Neural progenitor cell (in vitro differentiated cells): Measurements from ENCODE around the gene ACAN. TPM values are rescaled to one million over a fixed set of nuclear protein-coding genes. Genes with fewer than 3 reads are reported as not detected.

Experiments used
- DNase-seq: peaks from one replicate; pipeline ENCODE4 v3.0.0-alpha.2; 2016; ENCODE audit warnings: low spot score
- H2AFZ ChIP-seq: fragments of 200-600 bp; sonication (generic); replicated peaks from 2 replicates; pipeline ENCODE4 v1.6.1; 2016; ENCODE audit warnings: antibody characterized with exemption
- H3F3A ChIP-seq: fragments of 200-600 bp; sonication (generic); 2 replicates; pipeline ENCODE4 v1.6.1; 2016; ENCODE audit warnings: antibody characterized with exemption, low read depth
- H3K27ac ChIP-seq: fragments of 200-600 bp; sonication (generic); 2 replicates; pipeline ENCODE4 v1.5.1; 2016; ENCODE audit warnings: mild to moderate bottlenecking
- H3K27me3 ChIP-seq: fragments of 200-600 bp; sonication (generic); 2 replicates; pipeline ENCODE4 v1.6.1; 2016; ENCODE audit warnings: mild to moderate bottlenecking, moderate library complexity
- H3K36me3 ChIP-seq: fragments of 200-600 bp; sonication (generic); 2 replicates; pipeline ENCODE4 v1.5.1; 2016
- H3K4me1 ChIP-seq: fragments of 200-600 bp; sonication (generic); 2 replicates; pipeline ENCODE4 v1.6.1; 2016; ENCODE audit warnings: mixed run types
- H3K4me2 ChIP-seq: fragments of 200-600 bp; sonication (generic); 2 replicates; pipeline ENCODE4 v1.6.1; 2016
- H3K4me3 ChIP-seq: fragments of 200-600 bp; sonication (generic); 2 replicates; pipeline ENCODE4 v1.5.1; 2016
- H3K79me2 ChIP-seq: fragments of 200-600 bp; sonication (generic); 2 replicates; pipeline ENCODE4 v1.6.1; 2016; ENCODE audit warnings: low read depth
- H3K9ac ChIP-seq: fragments of 200-600 bp; sonication (generic); 2 replicates; pipeline ENCODE4 v1.6.1; 2016
- H3K9me3 ChIP-seq: fragments of 200-600 bp; sonication (generic); 2 replicates; pipeline ENCODE4 v1.5.1; 2016; ENCODE audit warnings: low read depth
- H4K20me1 ChIP-seq: fragments of 200-600 bp; sonication (generic); 2 replicates; pipeline ENCODE4 v1.6.1; 2016; ENCODE audit warnings: low read depth
- H3K27ac Mint-ChIP-seq: 3 replicates; pipeline ENCODE4 v1.8.0; 2021; ENCODE audit warnings: mixed read lengths
- H3K27me3 Mint-ChIP-seq: 2 replicates; pipeline ENCODE4 v1.8.0; 2022; ENCODE audit warnings: low read depth, mild to moderate bottlenecking, inconsistent platforms, moderate library complexity, mixed read lengths; ENCODE audit not compliant: insufficient read depth
- H3K36me3 Mint-ChIP-seq: 3 replicates; pipeline ENCODE4 v1.8.0; 2021; ENCODE audit warnings: mixed read lengths
- H3K4me1 Mint-ChIP-seq: 3 replicates; pipeline ENCODE4 v1.8.0; 2021; ENCODE audit warnings: mixed read lengths
- H3K4me3 Mint-ChIP-seq: 3 replicates; pipeline ENCODE4 v1.8.0; 2021; ENCODE audit warnings: mild to moderate bottlenecking, moderate library complexity, mixed read lengths
- H3K9me3 Mint-ChIP-seq: 3 replicates; pipeline ENCODE4 v1.8.0; 2020; ENCODE audit warnings: mixed read lengths
- CTCF ChIP-seq: fragments of 200-600 bp; sonication (generic); IDR thresholded peaks from 2 replicates; pipeline ENCODE4 v1.5.1; 2017; ENCODE audit warnings: antibody characterized with exemption, mild to moderate bottlenecking
- EZH2 ChIP-seq: fragments of 200-600 bp; sonication (generic); IDR thresholded peaks from 2 replicates; pipeline ENCODE4 v1.6.1; 2017; ENCODE audit warnings: antibody characterized with exemption, mild to moderate bottlenecking, moderate library complexity
- EZH2phosphoT487 ChIP-seq: fragments of 200-600 bp; sonication (generic); IDR thresholded peaks from 2 replicates; pipeline ENCODE4 v1.6.1; 2017; ENCODE audit warnings: antibody characterized with exemption
- total RNA-seq: library from RNA; depleted of rRNA; stranded (reverse); fragments of >200 nt; gene quantifications from 2 replicates; pipeline ENCODE4 v1.2.3, GENCODE V29; 2015; ENCODE audit warnings: low replicate concordance

The ACAN gene
- total RNA-seq, 1 donor from 2014 or later, result 0.06 TPM

- Histone ChIP-seq H3K27me3 (peaks cover 80% of the 10 kb centered on the region), H2AFZ (no peak overlapping the region), H4K20me1 (peaks cover 11% of the 10 kb centered on the region), H3K4me3 (no peak overlapping the region), H3K9me3 (no peaks in the 10 kb centered on the region), H3K4me2 (no peak overlapping the region), H3K36me3 (no peaks in the 10 kb centered on the region), H3F3A (peaks cover 10% of the 10 kb centered on the region), H3K79me2 (no peaks in the 10 kb centered on the region), H3K9ac (no peak overlapping the region), H3K4me1 (peaks cover 6% of the 10 kb centered on the region), H3K27ac (no peak overlapping the region)
- Mint-ChIP-seq H3K4me3 (peak overlapping the region; percentile 80), H3K9me3 (no peaks in the 10 kb centered on the region), H3K27me3 (peaks cover 56% of the 10 kb centered on the region), H3K4me1 (peaks cover 5% of the 10 kb centered on the region), H3K27ac (no peak overlapping the region), H3K36me3 (no peaks in the 10 kb centered on the region)
- no peak for DNase-seq
- TF ChIP-seq EZH2, result no peak
- TF ChIP-seq CTCF, result no peak
- TF ChIP-seq EZH2phosphoT487, result no peak
These were observed 1.0 kb downstream of the ACAN start for GRCh38 chr15:88804257-88804656.

- no peak overlapping the region for H3K4me3 ChIP-seq
- no peaks in the 10 kb centered on the region for H3K9me3 Mint-ChIP-seq
- H3K27me3 ChIP-seq, result peaks cover 70% of the 10 kb centered on the region
- peaks cover 11% of the 10 kb centered on the region for H4K20me1 ChIP-seq
- no peak overlapping the region for H3K27ac ChIP-seq
- no peak overlapping the region for H3K4me3 Mint-ChIP-seq
- peaks cover 50% of the 10 kb centered on the region for H3K27me3 Mint-ChIP-seq
- H3K4me1 ChIP-seq, result peaks cover 6% of the 10 kb centered on the region
- H3K9me3 ChIP-seq, result no peaks in the 10 kb centered on the region
- no peaks in the 10 kb centered on the region for H3K36me3 Mint-ChIP-seq
- H3K79me2 ChIP-seq, result no peaks in the 10 kb centered on the region
- peaks cover 5% of the 10 kb centered on the region for H3K4me1 Mint-ChIP-seq
- H3K9ac ChIP-seq, result no peak overlapping the region
- H3F3A ChIP-seq, result peaks cover 10% of the 10 kb centered on the region
- H3K27ac Mint-ChIP-seq, result no peak overlapping the region
- H3K4me2 ChIP-seq, result no peak overlapping the region
- DNase-seq, result no peak
- TF ChIP-seq EZH2phosphoT487, result no peak
- no peak for TF ChIP-seq CTCF
- no peak for TF ChIP-seq EZH2
- H2AFZ ChIP-seq, result no peak overlapping the region
- no peaks in the 10 kb centered on the region for H3K36me3 ChIP-seq
These were observed 2.0 kb downstream of the ACAN start for GRCh38 chr15:88805031-88805780.

GRCh38 chr15:88810446-88810845 is 7.2 kb downstream of the ACAN start:
- H3K4me2 ChIP-seq, result no peak overlapping the region
- no peak overlapping the region for H3K27ac ChIP-seq
- no peak overlapping the region for H2AFZ ChIP-seq
- Mint-ChIP-seq H3K4me1 (peaks cover 11% of the 10 kb centered on the region), H3K27me3 (peaks cover 19% of the 10 kb centered on the region), H3K4me3 (no peak overlapping the region), H3K9me3 (no peaks in the 10 kb centered on the region), H3K27ac (no peak overlapping the region), H3K36me3 (no peaks in the 10 kb centered on the region)
- H3F3A ChIP-seq, result no peaks in the 10 kb centered on the region
- H3K9me3 ChIP-seq, result no peaks in the 10 kb centered on the region
- DNase-seq, result no peak
- peaks cover 18% of the 10 kb centered on the region for H3K27me3 ChIP-seq
- H3K4me3 ChIP-seq, result no peak overlapping the region
- no peaks in the 10 kb centered on the region for H3K36me3 ChIP-seq
- TF ChIP-seq CTCF, result no peak
- TF ChIP-seq EZH2phosphoT487, result no peak
- TF ChIP-seq EZH2, result no peak
- peaks cover 5% of the 10 kb centered on the region for H3K4me1 ChIP-seq
- H3K9ac ChIP-seq, result no peak overlapping the region
- no peaks in the 10 kb centered on the region for H4K20me1 ChIP-seq
- H3K79me2 ChIP-seq, result no peaks in the 10 kb centered on the region
